Activated naive CD4-positive, alpha-beta T cell treated with anti-CD3 and anti-CD28 coated beads, Interleukin-2, amount 50 U/mL, for 72 hours (primary cell): ENCODE data around the gene CXCR4. TPM values are rescaled to one million over a fixed set of nuclear protein-coding genes. Genes with fewer than 3 reads are reported as not detected.

Experiments
- ATAC-seq, 2 donors: fragments of 150-1000 bp; cut with Tn5 transposase; 2 replicates each; pipeline ENCODE4 v1.10.0; 2021; ENCODE audit warnings: mild to moderate bottlenecking in 2 of 2, moderate library complexity in 2 of 2
- DNase-seq, 2 donors: peaks; one replicate each; pipeline ENCODE4 v3.0.0; 2021 to 2022; ENCODE audit warnings: low spot score in 2 of 2
- H3K27ac Mint-ChIP-seq, 2 donors: one replicate each; pipeline ENCODE4 v1.8.0; 2022; ENCODE audit warnings: mild to moderate bottlenecking in 2 of 2, mixed read lengths in 2 of 2
- H3K36me3 Mint-ChIP-seq, 2 donors: one replicate each; pipeline ENCODE4 v1.8.0; 2022; ENCODE audit warnings: mixed read lengths in 2 of 2
- H3K9me3 Mint-ChIP-seq, 2 donors: one replicate each; pipeline ENCODE4 v1.8.0; 2022; ENCODE audit warnings: mixed read lengths in 2 of 2
- total RNA-seq, 2 donors: library from RNA; stranded (reverse); gene quantifications; one replicate each; pipeline ENCODE4 v1.2.3, GENCODE V29; 2022

Gene CXCR4
- total RNA-seq, 2 donors from 2014 or later = 104 to 196 TPM

DNA sequence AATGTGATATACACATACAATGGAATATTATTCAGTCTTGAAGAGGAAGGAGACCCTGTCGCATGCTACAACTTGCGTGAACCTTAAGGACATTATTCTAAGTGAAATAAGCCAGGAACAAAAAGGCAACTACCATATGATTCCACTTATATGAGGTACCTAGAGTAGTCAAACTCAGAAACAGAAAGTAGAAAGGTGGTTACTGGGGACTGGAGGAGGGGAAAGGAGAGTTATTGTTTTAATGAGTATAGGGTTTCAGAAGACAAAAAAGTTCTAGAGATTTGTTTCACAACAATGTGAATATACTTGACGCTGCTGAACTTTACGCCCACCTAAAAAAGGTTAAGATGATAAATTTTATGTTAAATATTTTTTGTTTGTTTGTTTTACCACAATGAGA lies 47.0 kb downstream of the CXCR4 start:
- H3K27ac Mint-ChIP-seq = no peak overlapping the region

DNA sequence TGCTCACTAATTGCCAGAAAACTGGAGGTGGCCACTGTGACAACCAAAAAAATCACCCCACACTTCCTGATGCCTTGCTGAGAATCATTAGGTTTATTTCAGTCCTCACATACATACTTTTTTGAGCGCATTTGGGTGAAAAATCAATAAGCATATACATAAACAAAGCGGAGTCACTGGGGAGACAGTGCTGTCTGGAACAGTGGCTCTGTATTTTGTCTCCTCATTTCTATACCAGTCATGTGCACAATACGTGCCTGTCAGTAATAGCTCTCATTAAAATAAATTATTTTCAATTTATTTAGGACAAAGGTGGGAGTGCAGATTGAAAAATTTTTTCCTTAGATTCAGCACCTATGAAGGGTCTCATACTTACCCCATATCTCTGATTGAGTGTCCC lies 48.2 kb downstream of the CXCR4 start:
- ATAC-seq = no peak
- no peak for DNase-seq
- Mint-ChIP-seq H3K9me3 (peaks cover 5 to 27% of the 10 kb centered on the region in 2 donors), H3K36me3 (peaks cover 4 to 40% of the 10 kb centered on the region in 2 donors), H3K27ac (no peak overlapping the region)

More for the DNA sequence above, 47.0 kb downstream of the CXCR4 start:
- DNase-seq (no peak), ATAC-seq (peak in 1 of 2 donors; percentile 72)
- peaks cover 5 to 27% of the 10 kb centered on the region in 2 donors for H3K9me3 Mint-ChIP-seq
- H3K36me3 Mint-ChIP-seq = peaks cover 4 to 40% of the 10 kb centered on the region in 2 donors

DNA sequence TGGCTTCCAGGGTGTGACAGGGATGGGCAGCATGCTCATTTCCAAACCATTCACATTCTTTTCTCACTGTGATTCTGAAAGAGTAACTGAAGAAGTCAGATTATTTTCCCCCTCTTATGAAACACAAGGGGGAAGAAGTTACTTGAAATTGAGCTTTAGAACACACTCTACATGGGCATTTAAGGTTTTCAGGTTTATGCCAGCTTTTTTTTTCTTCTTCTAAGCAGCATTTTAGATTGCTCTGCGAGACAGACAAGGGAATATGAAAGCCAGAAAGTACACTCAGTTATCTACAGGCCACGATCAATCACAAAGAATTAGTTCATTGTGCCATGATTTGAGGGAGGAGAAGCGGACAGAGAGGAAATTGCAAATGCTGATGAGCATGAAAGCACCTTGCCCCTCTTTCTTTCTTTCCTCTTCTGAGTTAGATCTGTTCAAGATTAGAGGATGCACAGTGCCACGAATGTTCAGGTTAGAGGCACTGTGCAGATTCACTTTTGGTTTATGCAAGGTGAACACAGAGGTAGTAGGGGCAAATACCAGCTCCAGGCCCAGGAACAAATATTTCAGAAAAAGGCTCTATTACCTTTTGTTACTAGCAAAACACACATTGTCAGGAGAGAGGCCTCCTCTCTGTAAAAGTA lies 49.2 kb downstream of the CXCR4 start:
- Mint-ChIP-seq H3K27ac (peak overlapping the region in 1 of 2 donors; percentile 79), H3K36me3 (peaks cover 4 to 40% of the 10 kb centered on the region in 2 donors), H3K9me3 (peaks cover 5 to 27% of the 10 kb centered on the region in 2 donors)
- DNase-seq (no peak), ATAC-seq (peak; percentile 50 to 53)

DNA sequence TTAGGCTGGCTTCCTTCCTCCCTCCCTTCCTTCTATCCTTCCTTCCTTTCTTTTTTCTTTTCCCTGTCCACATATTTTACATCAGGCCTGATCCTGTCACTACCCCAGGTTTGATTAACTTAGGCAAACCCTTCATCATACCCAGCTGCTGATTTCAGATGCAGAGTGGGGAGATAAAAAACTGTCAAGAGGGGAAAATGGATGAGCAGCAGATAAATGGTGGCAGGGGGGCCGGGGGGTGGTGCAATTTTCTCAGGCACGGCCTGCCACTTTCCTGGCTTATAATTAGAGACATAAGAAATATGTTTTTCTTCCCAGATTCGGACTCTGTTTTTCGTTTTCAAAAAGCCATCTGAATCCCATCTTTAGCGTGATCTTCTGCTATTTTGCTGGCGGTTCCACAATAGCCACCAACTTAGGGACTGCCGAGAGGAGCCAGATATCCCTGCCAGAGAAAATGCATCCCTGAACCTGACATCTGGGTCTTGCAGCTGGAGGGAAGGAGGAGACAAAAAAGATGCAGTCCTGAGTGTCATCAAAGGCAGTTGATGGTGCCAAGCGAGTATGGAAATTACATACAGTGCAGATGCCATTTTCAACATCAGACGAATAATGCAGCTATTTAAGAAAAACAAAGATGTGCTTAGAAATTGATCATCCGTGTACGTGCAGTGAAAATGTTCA lies 49.9 kb downstream of the CXCR4 start:
- DNase-seq (no peak), ATAC-seq (no peak)
- Mint-ChIP-seq H3K36me3 (peaks cover 0 to 34% of the 10 kb centered on the region in 2 donors), H3K9me3 (peaks cover 0 to 25% of the 10 kb centered on the region in 2 donors), H3K27ac (peak overlapping the region in 1 of 2 donors; percentile 79)

DNA sequence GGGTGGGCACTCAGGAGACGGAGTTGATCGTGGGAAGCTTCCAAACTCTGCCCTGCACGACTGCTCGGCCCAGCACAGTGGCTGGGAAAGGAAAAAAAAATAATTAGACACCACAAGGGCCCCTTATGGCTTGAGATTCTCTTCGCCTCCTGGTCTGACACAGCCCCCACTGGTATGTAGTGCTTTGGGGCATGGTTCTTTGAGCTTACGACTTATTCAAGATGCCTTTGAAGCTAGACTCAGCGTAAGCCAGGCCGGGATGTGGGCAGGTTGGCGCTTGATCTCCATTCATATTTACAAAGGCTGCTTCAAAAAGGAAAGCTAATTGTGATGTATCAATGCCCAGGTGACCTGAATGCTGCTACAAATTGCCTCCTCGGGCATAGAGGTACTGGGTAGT lies 50.5 kb downstream of the CXCR4 start:
- H3K9me3 Mint-ChIP-seq = peaks cover 0 to 24% of the 10 kb centered on the region in 2 donors
- ATAC-seq = no peak
- peaks cover 0 to 31% of the 10 kb centered on the region in 2 donors for H3K36me3 Mint-ChIP-seq
- no peak overlapping the region for H3K27ac Mint-ChIP-seq
- no peak for DNase-seq

DNA sequence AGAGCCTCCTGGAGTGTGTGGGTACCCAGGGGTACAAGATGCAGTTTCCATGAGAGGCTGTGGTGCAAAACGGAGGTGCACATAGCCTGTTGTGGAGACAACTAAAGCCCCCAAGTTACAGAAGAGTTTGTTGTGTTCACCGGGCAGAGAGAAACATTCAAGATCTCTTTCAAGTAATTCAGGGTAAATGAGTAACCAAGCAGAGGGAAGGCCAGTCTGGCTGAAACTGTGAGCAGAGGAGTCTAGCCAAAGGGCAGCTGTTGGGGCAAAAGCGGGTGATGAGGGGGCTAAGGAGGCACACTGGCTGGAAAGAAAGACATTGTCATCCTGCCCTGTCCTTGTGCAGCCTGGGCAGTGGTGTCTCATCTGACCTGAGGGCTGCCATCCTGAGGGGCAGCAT lies 52.0 kb downstream of the CXCR4 start:
- peaks cover 0 to 26% of the 10 kb centered on the region in 2 donors for H3K36me3 Mint-ChIP-seq
- H3K27ac Mint-ChIP-seq = peak overlapping the region in 1 of 2 donors; percentile 73
- peaks cover 0 to 27% of the 10 kb centered on the region in 2 donors for H3K9me3 Mint-ChIP-seq
- no peak for DNase-seq
- ATAC-seq = no peak

DNA sequence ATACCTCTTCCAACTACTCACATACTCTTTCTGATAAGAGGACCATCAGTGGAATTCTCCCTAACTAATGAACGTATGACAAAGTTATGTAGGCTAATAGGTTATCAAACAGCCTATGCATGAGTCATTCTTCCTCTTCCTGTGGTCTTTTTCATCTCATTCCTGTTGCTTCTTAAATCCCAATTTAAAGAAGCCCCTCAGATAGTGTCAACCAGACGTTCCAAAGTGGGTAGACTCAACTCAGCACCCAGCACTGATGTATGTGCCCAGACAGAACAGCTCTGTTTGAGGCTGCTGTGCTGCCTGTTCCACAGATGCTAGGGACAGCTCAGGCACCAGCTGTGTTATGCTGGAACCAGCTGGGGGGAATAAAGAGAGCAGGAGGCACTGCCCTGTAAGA lies 52.6 kb downstream of the CXCR4 start:
- DNase-seq (no peak), ATAC-seq (peak; percentile 13 to 22)
- peaks cover 0 to 26% of the 10 kb centered on the region in 2 donors for H3K9me3 Mint-ChIP-seq
- H3K36me3 Mint-ChIP-seq = peaks cover 0 to 21% of the 10 kb centered on the region in 2 donors
- peak overlapping the region in 1 of 2 donors; percentile 73 for H3K27ac Mint-ChIP-seq

Other genes starting within 250 kb of the CXCR4 start
- 100 to 1,000 TPM; 159 to 249 TPM for gene MCM6, start 241.7 kb downstream of the CXCR4 start, total RNA-seq
- 100 to 1,000 TPM; 138 to 180 TPM for gene DARS1, start 132.5 kb downstream of the CXCR4 start, total RNA-seq